H1 (cell line): ENCODE results near the gene CHI3L2. TPM values are rescaled to one million over a fixed set of nuclear protein-coding genes. Genes with fewer than 3 reads are reported as not detected.

Source experiments
- EP300 ChIP-seq, 2 experiments: IDR thresholded peaks; 1 replicate in 1 of 2; 2 replicates in 1 of 2; pipeline ENCODE4 v1.6.1; 2011 to 2012; ENCODE audit warnings: low read depth in 2 of 2, low read length in 2 of 2, mild to moderate bottlenecking in 2 of 2, borderline replicate concordance in 1 of 2, inconsistent platforms in 1 of 2, moderate library complexity in 1 of 2
- FOSL1 ChIP-seq: IDR thresholded peaks from 2 replicates; pipeline ENCODE4 v1.6.1; 2011; ENCODE audit warnings: mild to moderate bottlenecking, low read depth, low read length, moderate library complexity; ENCODE audit not compliant: insufficient read depth
- HDAC2 ChIP-seq, 2 experiments: fragments of 300-600 bp in 1 of 2; sonication (generic) in 1 of 2; IDR thresholded peaks; 2 replicates each; pipeline ENCODE4 v1.6.1; 2011 to 2012; ENCODE audit warnings: low read depth in 2 of 2, low read length in 2 of 2, mild to moderate bottlenecking in 2 of 2, moderate library complexity in 2 of 2, borderline replicate concordance in 1 of 2, inconsistent platforms in 1 of 2
- SUZ12 ChIP-seq: fragments of 200-600 bp; sonication (generic); IDR thresholded peaks from 2 replicates; pipeline ENCODE4 v1.6.1; 2012; ENCODE audit warnings: mild to moderate bottlenecking, inconsistent platforms, low read length, moderate library complexity, mixed read lengths
- TAF1 ChIP-seq: IDR thresholded peaks from 2 replicates; pipeline ENCODE4 v1.6.1; 2011; ENCODE audit warnings: mild to moderate bottlenecking, low read depth, low read length
- TBP ChIP-seq: IDR thresholded peaks from 2 replicates; pipeline ENCODE4 v1.6.1; 2011; ENCODE audit warnings: low read depth, low read length, improper control_type of control experiment
- polyA plus RNA-seq, 7 experiments: library from polyadenylated mRNA; depleted of rRNA in 3 of 7; stranded (reverse) in 5 of 7; unstranded in 2 of 7; fragments of >200 nt in 5 of 7; fragments of 200-250 nt in 2 of 7; gene quantifications; 1 replicate in 5 of 7; 2 replicates in 1 of 7; 4 replicates in 1 of 7; pipeline versions ENCODE4 v1.2.1 to v1.2.3, GENCODE V29; 2011 to 2013; ENCODE audit warnings: missing spikeins in 2 of 7, mixed read lengths in 2 of 7
- total RNA-seq: library from RNA; stranded (reverse); fragmentation: NEBNext Ultra II Directional; extraction: Animal tissue kit (Norgen Biotek cat#: 25700); gene quantifications from 2 replicates; pipeline ENCODE4 v1.2.1, GENCODE V29; 2021

CHI3L2 gene
- total and polyA plus RNA-seq, 2 of the 8 experiments (the other 6 are each of a cell fraction or from before 2014, with no cell fraction given) = not detected

DNA sequence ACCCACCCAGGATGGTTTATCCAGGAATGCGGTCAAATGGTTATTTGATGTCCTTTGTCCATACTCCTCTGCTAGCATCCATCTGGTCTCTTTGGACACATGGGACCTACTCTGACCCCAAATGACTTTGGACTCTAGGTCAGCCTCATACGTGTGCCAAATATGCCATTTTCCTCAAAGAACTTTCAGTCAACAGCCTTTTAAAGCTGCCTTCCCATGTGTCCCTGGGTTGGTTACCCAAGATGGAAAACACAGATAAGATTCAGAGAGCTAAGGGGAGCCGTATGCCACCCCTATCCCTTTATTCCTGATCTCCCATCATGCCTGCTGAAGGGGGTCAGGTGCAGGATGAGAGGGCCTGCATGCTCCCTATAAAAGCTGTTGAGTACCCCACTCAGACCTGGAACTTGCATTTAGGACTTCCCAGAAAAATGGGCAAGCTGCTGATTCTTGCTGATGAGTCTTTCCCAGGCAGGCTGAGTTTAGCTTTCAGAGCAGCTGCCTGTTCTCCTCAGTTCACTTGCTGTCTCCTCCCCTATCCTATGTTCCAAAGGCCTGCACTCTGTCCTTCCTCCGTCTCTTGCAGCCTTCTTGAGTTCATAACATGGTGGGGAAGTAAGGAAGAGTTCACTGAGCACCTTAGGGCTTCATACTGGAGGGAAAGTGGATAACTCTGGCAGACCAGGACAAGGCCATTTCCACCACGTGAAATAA, 19.8 kb downstream of the CHI3L2 start (continued):
- TF ChIP-seq FOSL1 (no peak), HDAC2 (IDR thresholded peaks at IDR 0.05; ENCODE audit: borderline replicate concordance in 1 of 2, low read depth in 2 of 2, low read length in 2 of 2) (no peak), TBP (no peak), TAF1 (no peak), SUZ12 (no peak), EP300 (IDR thresholded peaks at IDR 0.05; ENCODE audit: borderline replicate concordance in 1 of 2, low read depth in 2 of 2, low read length in 2 of 2) (no peak)
